NCI-H1048 (cell line): ENCODE results near the gene NEK4.
"Not testable (repeated sequence)": the region's sequence is repeated elsewhere in the genome, so short reads cannot be mapped to it uniquely, and the experiment has no call there.

Experiments
- DNase-seq: peaks from one replicate; lab custom pipeline; 2025; lab: John Stamatoyannopoulos, UW

The NEK4 gene

DNA sequence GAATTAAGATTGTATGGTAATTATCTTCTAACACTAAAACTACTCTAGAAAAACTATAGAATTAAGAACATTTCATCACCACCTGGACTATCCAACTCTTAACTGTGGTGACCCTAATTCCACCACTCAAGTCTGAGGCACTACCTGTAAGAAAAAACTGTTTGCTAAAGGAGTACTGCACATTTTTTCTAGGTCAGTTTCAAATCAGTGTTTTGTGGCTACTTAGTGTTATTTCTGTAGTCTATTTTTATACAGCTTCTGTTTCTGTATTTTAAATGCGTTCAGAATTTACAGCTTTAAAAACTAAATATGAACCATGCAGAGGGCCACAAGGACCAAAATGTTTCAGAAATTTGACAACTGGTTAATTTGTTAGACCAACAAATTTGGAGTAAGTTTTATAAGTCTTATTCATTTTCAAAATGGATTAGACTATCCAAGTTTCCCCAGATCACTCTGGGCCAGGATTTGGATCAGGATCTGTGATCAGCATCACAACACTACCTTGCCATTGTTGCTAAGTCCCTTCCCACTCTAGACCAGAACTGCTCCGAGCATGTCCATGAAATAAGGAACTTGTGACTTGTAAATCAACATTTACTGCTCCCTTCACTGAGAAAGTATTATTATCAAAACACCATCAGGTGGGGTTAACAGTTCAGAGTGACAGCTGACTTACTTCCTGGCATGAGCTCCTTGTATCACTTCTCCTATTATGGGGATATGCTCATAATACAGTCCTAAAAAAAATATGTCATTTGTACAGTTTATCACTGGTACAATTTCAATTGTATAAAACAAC, 73.7 kb downstream of the NEK4 start:
- no peak for DNase-seq

DNA sequence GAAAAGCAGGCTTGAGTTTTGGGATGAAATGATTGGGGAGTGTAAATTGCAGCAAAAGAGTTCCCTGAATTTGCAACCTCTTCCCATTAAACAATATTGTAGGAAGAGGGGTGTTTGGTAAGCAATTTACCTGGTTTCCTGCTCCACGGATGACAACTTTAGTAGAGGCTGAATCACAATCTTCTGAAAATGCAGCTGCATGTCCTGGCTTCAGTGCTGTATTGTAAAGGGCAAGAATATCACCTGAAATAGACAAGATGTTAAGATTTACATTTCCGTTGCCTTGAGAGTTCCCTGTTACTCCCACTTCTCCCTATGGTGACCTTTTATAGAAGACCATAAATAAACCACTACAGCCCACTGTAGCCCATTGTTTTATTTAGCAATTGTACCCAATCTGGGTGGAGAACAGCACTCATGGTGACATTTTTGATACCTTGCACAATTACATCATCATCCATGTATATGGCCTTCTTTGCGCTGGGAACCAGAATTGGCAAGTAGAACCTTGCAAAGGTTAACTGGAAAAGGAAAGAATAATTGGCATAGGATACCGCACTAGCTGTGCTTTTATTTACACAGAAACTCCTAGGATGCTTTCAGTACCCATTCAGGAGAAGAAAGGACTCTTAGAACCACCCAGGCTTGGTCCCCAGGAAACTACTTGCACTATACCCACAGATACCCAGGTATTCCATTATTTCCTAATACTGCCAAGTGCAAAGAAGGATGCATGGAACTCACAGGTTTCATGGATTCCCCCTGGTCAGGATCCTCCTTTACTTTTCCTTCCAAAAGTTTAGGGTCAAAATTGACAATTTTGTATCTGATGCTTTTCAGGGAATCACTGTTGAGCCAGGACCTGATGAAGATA, 74.7 kb downstream of the NEK4 start:
- no peak for DNase-seq

DNA sequence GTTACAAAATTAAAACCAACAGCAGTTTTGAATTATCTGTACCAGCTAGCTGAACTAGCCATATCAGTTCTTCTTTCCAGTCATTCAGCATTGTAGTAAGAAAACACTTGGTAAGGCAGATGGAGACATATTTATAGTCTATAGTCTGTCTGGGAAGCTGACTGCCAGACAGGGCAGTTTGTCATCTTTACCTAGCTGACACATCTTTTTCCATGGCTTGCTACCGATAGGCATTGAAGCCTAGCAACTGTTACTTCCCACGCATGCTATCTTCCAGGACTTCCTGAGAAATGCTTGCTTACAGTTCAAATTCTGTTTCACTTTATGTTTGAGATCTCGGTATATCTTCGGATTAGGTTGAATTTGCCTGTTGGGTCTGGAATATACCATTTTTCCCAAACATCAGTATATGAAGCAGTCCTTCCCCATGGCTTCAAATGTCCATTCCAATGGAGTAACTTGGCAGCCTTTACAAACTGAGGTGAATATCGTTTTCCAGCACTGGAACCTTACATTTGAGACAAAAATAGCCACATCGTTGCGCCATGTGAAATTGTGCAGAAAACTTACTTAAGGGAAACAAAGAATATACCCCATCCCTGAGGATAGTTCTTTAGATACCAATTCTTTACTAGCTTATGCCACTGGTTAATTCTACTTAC, 76.1 kb downstream of the NEK4 start:
- no peak for DNase-seq

DNA sequence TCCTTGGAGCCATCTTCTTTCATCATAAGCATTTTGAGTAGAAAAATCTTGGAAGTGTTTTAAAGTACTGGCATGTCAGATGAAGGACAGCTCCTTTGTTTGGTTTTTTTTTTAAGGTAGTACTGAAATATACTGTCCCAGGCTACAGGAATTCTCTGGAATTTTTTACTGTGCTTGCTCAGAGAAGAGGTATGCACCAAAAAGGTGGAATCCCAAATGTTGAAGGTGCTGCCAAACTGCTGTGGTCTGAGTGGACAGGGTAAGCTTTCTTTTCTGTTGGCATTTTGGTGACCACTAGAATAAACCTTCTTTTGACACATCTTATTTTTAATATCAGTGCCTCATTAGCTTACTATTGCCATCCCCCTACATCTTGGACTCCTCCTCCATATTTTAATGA, 77.7 kb downstream of the NEK4 start:
- DNase-seq, result no peak

DNA sequence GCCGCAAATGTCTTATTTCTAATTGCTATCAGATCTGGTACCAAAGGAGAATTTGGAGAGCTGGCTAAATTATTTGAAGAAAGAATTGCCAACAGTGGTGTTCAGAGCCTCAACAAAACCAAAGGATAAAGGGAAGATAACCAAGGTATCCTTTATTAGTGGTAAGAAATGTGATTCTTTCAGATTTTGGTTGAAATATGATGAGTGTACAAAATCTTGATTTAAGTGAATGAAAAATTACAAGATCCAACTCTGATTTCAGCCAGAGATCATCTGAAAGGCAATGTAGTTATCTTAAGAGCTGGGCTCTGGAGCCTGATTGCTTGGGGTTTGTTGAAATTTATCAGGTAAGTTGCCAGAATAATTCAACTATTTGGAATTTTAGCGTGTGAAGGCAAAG, 80.2 kb downstream of the NEK4 start:
- no peak for DNase-seq

DNA sequence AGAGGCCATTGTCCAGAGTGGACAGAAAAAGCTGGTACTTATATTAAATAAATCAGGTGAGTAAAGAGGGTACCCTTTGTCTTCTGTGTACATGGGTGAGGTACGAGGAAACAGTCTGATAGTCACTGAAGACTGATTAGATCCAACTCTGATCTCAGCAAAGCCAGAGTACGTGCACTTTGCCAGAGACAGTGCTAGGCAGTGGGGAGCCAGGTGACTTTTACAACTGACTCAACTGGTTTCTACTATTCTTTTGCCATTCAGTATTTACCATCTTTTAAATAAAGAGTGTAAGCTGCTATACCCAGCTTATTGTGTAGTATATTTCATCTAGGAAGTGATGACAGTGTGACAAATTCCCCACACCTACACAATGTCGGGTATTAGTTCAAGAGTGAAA, 81.6 kb downstream of the NEK4 start:
- no peak for DNase-seq

DNA sequence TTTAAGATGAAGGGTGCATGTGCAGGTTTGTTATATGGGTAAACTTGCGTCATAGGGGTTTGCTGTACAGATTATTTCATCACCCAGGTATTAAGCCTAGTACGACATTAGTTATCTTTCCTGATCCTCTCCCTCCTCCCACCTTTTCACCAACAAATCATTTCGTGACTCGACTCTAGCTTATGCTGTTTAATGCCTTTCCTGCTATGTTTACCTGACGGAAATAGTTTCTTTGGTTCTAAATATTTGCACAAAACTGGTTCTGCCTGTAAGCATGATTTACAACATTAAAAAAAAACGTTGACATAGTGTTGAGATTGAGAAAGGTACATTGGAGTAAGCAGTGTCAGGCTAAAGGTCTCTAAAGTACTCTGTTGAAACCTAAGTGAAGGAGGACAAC, 82.5 kb downstream of the NEK4 start:
- DNase-seq, result no peak

DNA sequence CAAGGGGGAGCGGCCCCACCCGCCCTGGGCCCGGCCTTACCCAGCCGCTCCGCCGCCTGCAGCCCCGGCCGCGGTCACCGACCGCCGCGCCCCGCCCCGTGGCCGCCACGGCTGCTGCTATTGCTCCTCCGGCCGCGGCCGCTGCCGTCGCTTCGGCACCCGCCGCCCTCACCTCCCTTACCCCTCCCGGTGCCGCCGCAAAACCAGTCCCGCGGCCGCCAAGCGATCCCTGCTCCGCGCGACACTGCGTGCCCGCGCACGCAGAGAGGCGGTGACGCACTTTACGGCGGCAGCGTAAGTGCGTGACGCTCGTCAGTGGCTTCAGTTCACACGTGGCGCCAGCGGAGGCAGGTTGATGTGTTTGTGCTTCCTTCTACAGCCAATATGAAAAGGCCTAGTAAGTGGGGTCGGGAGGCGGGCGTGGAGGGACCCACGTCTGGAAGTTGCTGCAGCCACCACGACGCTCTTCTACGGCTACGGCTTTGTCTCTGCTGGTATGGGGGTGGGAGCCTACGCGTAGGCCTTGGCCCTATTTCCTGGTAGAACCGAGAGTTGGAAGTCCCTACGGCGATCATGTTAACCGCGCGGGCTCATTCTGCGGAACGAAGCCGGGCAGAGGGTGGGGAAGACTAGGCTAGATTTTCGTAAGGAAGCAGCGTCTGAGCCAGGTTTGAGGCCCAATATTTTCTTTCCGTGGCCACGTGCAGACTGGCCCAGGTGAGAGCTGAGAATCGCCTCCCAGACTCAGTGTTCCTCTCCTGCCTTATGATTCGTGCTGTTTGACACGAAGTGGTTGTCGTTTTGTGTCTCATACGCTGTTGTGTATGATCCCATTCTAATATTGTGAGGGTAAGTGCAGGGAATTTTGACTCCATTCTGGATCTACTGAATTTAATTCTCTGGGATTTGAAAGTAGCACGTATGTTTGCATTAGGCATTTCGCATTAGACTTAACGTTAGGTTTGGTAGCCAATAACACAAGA, 84.7 kb downstream of the NEK4 start, which contains the start of the genes GNL3 and PBRM1:
GNL3 (plus strand) TSS at position 324 of the 983 bp plus-strand sequence; CDS start at position 385, 61 bp downstream.
PBRM1 (minus strand) TSS at position 205 of the 983 bp plus-strand sequence.
- DNase-seq, result peak; percentile 81

DNA sequence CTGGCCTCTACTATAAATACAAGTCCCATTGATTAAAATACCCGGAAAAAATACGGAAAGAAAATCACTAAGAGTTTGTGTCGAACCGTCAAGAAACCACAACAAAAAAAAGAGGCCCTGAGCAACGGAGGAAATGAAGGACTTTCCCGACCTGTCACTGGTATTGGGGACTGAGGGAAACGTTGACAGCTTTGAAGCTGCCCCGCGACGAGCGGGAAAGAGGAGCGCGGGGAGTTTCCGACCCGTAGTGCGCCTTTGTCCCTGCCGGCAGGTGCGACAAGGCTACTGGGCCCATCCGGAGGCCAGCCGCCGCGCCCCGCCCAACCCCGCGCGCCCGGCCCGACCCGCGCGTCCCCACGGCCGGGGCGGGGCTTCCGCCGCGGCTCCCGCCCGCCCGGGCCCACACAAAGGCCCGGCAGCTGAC, 85.4 kb downstream of the NEK4 start:
- peak; percentile 80 for DNase-seq

DNA sequence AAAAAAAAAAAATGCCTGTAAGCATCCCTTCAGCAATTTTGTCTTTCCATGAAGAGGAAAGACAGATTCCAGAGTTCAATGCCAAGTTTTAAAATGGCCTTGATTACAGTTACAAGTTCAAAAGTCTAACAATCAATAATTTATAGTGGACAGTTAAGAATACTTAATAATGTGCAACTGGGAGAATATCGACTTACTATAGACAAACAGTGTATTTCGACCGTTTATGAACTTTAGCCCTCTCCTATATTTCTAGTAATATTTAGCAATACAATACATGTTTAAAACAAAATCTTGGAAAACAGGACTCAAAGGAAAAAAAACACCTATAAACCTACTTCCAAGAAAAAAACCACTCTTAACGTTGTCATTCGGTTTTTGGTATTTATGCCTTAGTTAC, 86.6 kb downstream of the NEK4 start:
- DNase-seq, result no peak

DNA sequence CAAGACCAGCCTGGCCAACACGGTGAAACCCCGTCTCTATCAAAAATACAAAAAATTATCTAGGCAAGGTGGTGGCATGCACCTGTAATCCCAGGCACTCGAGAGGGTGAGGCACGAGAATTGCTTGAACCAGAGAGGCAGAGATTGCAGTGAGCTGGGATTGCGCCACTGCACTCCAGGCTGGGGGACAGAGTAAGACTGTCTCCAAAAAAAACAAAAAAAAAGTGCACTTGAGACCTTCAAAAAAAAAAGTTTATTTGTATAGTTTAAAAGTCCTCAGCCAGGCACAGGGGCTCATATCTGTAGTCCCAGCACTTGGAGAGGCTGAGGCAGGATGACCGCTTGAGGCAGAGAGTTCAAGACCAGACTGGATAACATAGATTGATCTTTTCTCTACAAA, 87.1 kb downstream of the NEK4 start:
- DNase-seq, result no peak

DNA sequence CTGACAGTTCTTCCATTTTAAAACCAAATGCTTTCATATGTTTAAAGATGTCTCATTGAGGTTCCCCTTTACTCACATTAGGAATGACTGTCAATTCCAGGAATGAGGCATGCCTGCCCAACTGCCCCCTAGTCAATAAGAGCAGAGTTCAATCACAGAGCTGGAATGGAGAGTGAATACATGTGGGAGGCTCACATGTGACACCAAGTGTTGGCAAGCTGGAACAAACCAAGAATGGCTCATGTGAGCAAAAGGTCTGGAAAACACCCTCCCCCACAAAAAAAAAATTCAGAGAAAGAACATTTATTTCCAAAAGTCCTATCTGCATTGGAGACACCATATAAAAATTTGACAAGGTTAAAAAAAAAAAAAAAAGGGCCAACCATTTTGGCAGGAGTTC, 88.7 kb downstream of the NEK4 start:
- no peak for DNase-seq

DNA sequence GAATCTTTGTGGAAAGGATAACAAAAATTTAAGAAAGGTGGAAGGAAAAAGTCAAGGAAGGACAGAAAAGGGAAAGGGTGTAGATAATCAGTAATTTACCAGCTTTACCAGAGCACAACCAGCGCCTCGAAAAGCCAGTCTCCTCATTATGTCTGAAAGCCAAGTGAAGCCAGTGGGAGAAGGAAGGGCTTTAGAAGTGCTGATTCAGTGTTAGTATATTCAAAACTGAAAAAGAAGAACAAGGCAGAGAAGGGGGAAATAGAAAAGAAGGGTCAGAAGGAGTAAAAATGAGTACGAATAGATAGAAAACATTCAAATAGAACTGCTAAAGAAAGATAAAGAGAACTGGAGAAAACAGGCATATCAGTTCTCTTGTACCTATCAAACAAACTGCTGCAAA, 89.1 kb downstream of the NEK4 start:
- DNase-seq, result no peak

DNA sequence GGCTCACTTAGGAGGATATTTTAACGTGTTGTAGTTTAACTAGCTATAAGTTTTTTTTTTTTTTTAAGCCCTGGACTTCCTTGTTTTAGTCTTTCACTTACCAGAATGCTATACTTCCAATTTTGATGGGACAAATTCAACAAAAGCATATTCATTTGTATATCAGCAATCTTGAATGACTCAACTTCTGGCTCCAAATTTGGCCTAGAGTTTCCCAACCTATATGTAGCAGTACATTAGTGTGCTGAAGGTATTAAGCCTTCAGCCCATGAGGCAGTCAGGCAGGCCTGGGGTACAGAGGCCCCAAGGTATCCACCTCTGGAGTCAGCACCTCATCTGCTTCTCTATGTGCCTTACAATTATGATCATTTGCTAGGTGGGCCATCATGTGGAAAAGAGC, 90.9 kb downstream of the NEK4 start:
- DNase-seq, result no peak

DNA sequence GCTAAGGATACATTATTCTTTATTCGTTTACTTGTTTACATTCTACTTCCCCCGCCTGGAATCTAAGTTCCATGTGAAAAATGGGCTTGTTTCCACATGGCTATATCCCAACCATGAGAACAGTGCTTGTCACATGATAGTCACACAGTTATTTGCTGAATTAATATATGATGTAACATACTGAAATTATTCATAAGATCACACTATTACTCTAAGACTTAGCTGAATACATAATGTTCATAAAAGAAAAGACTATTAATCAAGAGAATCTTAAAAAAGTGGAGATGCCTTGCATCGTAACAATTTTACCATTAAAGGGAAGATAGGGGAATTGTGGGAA, 91.6 kb downstream of the NEK4 start:
- no peak for DNase-seq

DNA sequence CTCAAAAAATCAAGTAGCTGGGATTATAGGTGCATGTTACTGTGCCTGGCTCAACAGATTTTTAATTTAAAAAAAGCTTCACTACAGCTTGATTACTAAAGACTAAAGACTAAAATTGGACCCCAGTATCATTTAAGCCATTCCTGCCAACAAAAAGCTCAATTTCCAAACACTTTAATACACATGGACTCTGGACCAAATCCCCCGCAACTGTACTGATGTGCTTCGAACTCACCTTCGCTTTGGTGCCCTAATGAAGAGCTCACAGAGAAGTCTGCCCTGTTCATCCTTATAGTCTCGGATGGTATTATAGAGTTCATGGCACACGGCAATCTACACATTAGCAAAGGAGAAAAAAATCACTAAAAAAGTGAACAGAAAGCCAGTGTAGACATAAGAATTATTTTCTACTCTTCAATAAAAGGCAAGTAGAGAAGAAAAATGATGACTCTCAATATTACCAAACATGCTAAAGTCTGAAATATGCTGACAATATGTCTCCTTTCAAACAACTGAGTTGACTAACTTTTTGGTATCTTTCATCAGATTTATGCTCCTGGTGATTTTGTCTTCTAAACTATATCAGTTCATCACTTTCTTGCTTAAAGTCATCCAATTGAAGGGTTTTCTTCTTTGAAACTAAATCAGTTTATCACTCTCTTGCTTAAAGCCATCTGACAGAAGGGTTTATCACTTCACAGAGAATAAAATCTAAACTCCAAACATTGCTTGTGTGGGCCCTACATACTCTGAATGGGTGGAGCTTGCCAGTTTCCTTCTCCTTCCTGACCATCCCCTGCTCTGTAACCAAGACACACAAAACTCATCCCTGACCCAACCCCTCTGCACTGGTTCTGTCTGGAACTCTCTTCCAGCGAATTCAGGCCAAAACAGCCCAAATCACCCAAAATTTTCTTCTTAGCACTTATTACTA, 92.2 kb downstream of the NEK4 start:
- DNase-seq, result no peak

DNA sequence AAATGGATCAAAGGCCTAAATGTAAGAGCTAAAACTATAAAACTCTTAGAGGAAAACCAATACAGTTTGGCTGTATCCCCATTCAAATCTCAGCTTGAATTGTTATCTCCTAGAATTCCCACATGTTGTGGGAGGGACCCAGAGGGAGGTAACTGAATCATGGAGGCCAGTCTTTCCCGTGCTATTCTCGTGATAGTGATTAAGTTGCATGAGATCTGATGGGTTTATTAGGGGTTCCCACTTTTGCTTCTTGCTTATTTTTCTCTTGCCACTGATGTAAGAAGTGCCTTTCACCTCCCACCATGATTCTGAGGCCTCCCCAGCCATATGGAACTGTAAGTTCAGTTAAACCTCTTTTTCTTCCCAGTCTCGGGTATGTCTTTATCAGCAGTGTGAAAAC, 94.5 kb downstream of the NEK4 start:
- DNase-seq, result not testable (repeated sequence)

DNA sequence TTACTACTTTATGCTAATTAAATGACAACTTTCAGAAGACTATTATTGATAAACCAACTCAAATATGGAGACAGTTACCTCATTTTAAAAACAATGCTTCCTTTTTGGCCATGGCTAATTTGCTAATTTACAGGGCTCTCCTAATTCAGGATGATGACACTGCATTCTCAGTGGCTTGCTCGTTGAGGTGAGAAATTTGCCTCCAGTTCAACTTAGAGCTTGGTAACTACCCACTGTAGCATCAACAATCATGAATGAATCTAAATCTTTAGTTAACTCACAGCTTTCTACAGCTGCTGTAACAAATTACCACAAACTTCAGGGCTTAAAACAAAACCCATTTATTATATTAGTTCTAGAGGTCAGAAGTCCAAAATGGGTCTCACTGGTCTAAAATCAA, 99.1 kb downstream of the NEK4 start:
- DNase-seq, result no peak

DNA sequence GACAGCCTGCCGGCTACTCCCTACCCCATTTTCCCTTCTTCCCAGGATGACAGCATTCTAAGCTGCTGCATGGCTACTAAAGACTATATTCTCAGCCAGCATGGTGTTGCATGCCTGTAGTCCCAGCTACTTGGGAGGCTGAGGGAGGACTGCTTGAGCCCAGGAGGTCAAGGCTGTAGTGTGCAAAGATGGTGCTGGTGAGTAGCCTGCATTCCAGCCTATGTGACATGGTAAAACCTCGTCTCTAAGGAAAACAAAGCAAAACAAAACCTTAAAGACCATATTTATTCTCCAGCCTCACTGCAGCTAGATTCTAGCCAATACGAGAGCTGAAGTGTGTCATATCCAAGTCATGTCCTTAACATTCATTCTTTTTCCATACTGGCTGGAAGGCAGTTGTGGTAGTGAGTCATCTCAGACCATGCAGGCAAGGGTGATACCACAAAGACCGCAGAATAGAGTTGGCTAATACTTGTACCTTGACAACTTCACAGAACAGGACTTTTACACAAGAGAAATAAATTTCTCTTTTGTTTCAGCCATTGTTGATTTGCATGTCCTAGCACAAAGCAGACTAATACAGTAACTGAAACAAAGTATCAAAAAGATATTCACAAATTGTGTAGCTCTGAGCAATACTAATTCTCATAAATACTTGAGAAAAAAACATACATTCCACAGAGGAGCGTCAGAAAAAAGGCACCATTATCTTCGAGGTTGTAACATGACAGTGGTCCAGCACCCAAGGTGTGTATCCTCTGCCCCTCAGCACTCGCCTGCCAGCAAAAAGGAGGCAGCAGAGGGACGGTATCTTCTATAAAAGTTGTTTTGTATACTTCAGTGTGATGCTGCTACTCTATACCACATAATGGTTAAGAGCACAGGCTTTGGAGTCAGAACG, 99.9 kb downstream of the NEK4 start:
- no peak for DNase-seq
